ENCODE data around the gene HNRNPH1. TPM values are rescaled to one million over a fixed set of nuclear protein-coding genes. Genes with fewer than 3 reads are reported as not detected.
A peak's percentile ranks its signal among the peaks of the same experiment; 100 is the strongest.
"Not testable (repeated sequence)": the region's sequence is repeated elsewhere in the genome, so short reads cannot be mapped to it uniquely, and the experiment has no call there.

The HNRNPH1 gene
- total RNA-seq, 4 donors from 2014 or later = 358 to 910 (median 594) TPM

- in situ Hi-C loops (cut with MboI; ENCODE audit: low pct_ligation_motif_present in 1 of 4, low pct_unique_long_range_greater_than_20kb in 1 of 4, low sequenced_read_pairs in 3 of 4); H3K4me1 ChIP-seq; H3K36me3 ChIP-seq; H3K9me3 ChIP-seq; DNase-seq; H3K27me3 ChIP-seq; H3K4me3 ChIP-seq; H3K27ac ChIP-seq; intact Hi-C loops (cut with DNase I; ENCODE audit: low total_unique reads): not testable (repeated sequence)
- WGBS, 2 donors (ENCODE audit: low coverage in 1 of 2) = 84% methylated on average over 10 of the region's 10 CpGs; no CpG with 5 or more reads in 1 of the 2 donors
Observed at GRCh38 chr5:179649166-179649703, 25.8 kb upstream of the HNRNPH1 start.

GRCh38 chr5:179648410-179648809 is 24.9 kb upstream of the HNRNPH1 start:
- intact Hi-C loops (cut with DNase I; ENCODE audit: low total_unique reads) = no loop called here
- Histone ChIP-seq H3K27me3 (no peaks in the 10 kb centered on the region), H3K9me3 (no peaks in the 10 kb centered on the region)

DNA sequence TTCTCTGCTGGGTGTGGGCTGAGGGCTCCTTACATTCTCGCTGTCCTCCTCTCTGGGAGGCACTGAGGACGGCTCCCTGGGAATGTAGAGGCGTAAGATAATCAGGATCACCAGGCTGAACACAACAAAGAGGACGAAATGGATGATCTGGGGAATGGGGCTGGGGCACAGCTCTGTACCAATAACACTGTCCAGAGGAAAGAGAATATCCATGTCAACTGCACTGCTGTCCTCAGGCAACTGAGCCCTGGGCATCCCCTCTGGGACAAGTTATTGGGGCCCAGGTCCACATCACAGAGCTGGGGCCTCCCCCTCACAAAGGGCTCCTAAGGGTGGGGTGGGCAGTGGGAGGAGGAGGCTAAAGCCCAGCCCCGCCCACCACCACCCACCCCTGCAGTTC is 21.3 kb upstream of the HNRNPH1 start:
- in situ Hi-C loops (cut with MboI; ENCODE audit: low pct_ligation_motif_present in 1 of 4, low pct_unique_long_range_greater_than_20kb in 1 of 4, low sequenced_read_pairs in 3 of 4); H3K36me3 ChIP-seq; intact Hi-C loops (cut with DNase I; ENCODE audit: low total_unique reads); DNase-seq; H3K27ac ChIP-seq; H3K9me3 ChIP-seq; H3K4me1 ChIP-seq; H3K4me3 ChIP-seq; H3K27me3 ChIP-seq: not testable (repeated sequence)
- WGBS, 2 donors (ENCODE audit: low coverage in 1 of 2) = 93 to 96% methylated on average over 3 to 5 of the region's 5 CpGs

More at GRCh38 chr5:179648410-179648809, 24.9 kb upstream of the HNRNPH1 start:
- Histone ChIP-seq H3K36me3 (no peaks in the 10 kb centered on the region), H3K27ac (no peak overlapping the region), H3K4me3 (no peak overlapping the region), H3K4me1 (no peaks in the 10 kb centered on the region)
- WGBS, 2 donors (ENCODE audit: low coverage in 1 of 2) = 71% methylated on average over 9 of the region's 9 CpGs; no CpG with 5 or more reads in 1 of the 2 donors
- in situ Hi-C loops (cut with MboI; ENCODE audit: low pct_ligation_motif_present in 1 of 4, low pct_unique_long_range_greater_than_20kb in 1 of 4, low sequenced_read_pairs in 3 of 4) = no loop called here
- no peak for DNase-seq
- no peak for TF ChIP-seq EP300 (IDR thresholded peaks at IDR 0.05; ENCODE audit: low read depth)
- no peak for TF ChIP-seq CTCF (IDR thresholded peaks at IDR 0.05)

DNA sequence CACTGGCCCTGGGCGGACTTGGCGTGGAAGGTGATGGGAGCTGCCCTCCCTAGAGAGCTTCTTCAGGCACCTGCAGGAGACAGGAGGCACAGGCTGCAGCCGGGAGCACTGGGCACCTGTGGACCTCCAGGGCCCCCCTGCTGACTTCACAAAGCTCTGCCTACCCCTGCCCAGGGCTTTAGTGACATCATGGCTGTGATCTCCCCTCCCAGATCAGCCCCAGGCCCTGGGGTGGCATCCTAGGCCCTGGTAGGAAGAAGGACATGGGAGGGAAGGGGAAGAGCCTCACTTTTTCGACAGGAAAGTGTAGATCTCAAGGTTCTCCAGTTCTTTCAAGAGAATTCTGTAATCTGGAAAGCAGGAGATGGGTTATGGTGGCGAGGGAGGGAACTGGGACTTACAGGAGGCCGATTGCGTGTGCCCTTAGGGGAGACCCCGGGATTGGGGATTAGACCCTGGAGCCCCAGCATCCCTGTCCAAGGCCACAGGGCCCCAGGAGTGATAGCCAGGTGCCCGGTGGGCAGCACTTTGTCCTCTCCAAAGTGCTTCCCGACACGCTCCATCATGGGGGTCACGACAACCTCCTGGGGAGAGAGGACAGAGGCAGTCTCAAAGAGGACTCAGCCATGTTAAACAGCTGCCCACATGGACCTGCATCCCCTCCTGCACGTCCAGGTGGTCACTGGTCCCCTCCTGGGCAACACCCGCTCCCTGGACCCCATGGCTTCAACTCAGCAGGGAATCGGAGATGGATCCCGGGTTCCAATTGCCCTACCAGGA is 19.9 kb upstream of the HNRNPH1 start:
- intact Hi-C loops (cut with DNase I; ENCODE audit: low total_unique reads); H3K4me1 ChIP-seq; H3K27ac ChIP-seq; H3K36me3 ChIP-seq; H3K27me3 ChIP-seq; H3K9me3 ChIP-seq; H3K4me3 ChIP-seq; DNase-seq; in situ Hi-C loops (cut with MboI; ENCODE audit: low pct_ligation_motif_present in 1 of 4, low pct_unique_long_range_greater_than_20kb in 1 of 4, low sequenced_read_pairs in 3 of 4): not testable (repeated sequence)
- WGBS, 2 donors (ENCODE audit: low coverage in 1 of 2) = 82% methylated on average over 16 of the region's 16 CpGs; no CpG with 5 or more reads in 1 of the 2 donors

DNA sequence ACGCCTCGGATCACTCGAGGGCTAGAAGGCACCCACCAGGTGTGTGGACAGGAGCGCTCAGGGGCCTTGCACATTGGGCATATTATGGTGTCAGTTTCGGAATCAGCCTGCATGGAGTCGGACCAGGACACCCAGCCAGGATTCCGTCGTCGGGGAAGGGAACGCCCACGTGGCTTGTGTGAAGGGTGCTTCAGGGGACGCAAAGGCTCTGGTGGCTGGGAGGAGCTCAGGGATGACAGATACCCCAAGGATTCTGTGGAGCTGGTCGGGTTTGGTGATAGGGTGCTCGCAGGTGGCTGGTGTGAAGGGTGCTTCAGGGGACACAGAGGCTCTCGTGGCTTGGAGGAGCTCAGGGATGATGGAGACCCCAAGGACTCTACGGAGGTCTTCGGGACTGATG is 19.2 kb upstream of the HNRNPH1 start:
- H3K27me3 ChIP-seq; H3K36me3 ChIP-seq; intact Hi-C loops (cut with DNase I; ENCODE audit: low total_unique reads); H3K4me1 ChIP-seq; H3K27ac ChIP-seq; in situ Hi-C loops (cut with MboI; ENCODE audit: low pct_ligation_motif_present in 1 of 4, low pct_unique_long_range_greater_than_20kb in 1 of 4, low sequenced_read_pairs in 3 of 4); H3K9me3 ChIP-seq; H3K4me3 ChIP-seq; DNase-seq: not testable (repeated sequence)
- 78 to 89% methylated on average over 4 to 15 of the region's 17 CpGs for WGBS, 2 donors (ENCODE audit: low coverage in 1 of 2)

GRCh38 chr5:179641745-179642144 is 18.3 kb upstream of the HNRNPH1 start:
- DNase-seq; in situ Hi-C loops (cut with MboI; ENCODE audit: low pct_ligation_motif_present in 1 of 4, low pct_unique_long_range_greater_than_20kb in 1 of 4, low sequenced_read_pairs in 3 of 4); H3K9me3 ChIP-seq; H3K4me3 ChIP-seq; H3K27me3 ChIP-seq; H3K36me3 ChIP-seq; H3K4me1 ChIP-seq; H3K27ac ChIP-seq; intact Hi-C loops (cut with DNase I; ENCODE audit: low total_unique reads): not testable (repeated sequence)
- no CpG with 5 or more reads among the region's 4 CpGs for WGBS, 2 donors (ENCODE audit: low coverage in 1 of 2)

GRCh38 chr5:179639296-179639695 is 15.8 kb upstream of the HNRNPH1 start:
- H3K9me3 ChIP-seq; H3K27ac ChIP-seq; H3K4me1 ChIP-seq; H3K36me3 ChIP-seq; in situ Hi-C loops (cut with MboI; ENCODE audit: low pct_ligation_motif_present in 1 of 4, low pct_unique_long_range_greater_than_20kb in 1 of 4, low sequenced_read_pairs in 3 of 4); intact Hi-C loops (cut with DNase I; ENCODE audit: low total_unique reads); H3K27me3 ChIP-seq; DNase-seq; H3K4me3 ChIP-seq: not testable (repeated sequence)
- WGBS, 2 donors (ENCODE audit: low coverage in 1 of 2) = 89 to 95% methylated on average over 8 to 11 of the region's 11 CpGs

DNA sequence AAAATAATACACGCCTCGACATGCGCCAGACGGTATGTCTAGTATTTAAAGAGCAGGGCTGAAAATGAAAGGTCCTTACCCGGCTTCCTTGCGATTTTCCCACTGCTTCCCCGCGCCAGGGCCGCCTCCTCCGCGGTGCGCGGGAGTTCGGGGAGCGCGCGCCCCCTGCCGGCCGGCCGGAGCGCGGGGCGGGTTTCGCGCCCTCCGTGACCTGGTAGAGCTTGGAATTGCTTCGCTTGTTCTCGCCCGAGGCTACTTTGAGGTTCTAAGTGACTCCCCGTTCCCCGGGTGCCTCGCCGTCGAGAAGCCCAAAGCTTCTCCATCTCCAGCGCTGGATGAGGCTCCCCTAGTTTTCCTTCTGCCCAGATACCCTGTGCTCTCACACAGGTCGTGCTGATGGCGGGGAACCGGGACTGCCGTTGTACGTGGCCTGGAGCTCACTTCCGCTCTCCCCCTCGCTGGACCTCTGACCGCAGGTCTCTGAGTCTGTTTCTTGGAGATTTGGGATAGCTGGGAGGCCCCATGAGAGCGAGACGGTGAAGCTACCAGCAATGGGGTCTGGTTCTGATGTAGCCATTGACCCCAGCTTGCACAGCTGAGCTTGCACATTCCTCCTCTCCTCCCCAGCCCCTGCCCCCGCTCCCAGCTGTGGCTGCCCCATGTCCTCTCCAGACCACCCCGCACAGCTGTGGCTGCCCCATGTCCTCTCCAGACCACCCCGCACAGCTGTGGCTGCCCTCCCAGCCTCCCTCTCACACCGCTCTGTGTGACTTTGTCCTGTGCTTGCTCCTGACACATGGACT is 11.1 kb upstream of the HNRNPH1 start:
- H3K27ac ChIP-seq; intact Hi-C loops (cut with DNase I; ENCODE audit: low total_unique reads): not testable (repeated sequence)
- H3K4me3 ChIP-seq = peak overlapping the region in 1 of 4 donors; percentile 41

GRCh38 chr5:179633501-179634369 is 10.3 kb upstream of the HNRNPH1 start:
- H3K27me3 ChIP-seq; intact Hi-C loops (cut with DNase I; ENCODE audit: low total_unique reads); H3K9me3 ChIP-seq; DNase-seq; H3K36me3 ChIP-seq; in situ Hi-C loops (cut with MboI; ENCODE audit: low pct_ligation_motif_present in 1 of 4, low pct_unique_long_range_greater_than_20kb in 1 of 4, low sequenced_read_pairs in 3 of 4); H3K4me1 ChIP-seq: not testable (repeated sequence)
- Histone ChIP-seq H3K27ac (peak overlapping the region; percentile 60 to 72 (median 66)), H3K4me3 (peak overlapping the region in 3 of 4 donors; percentile 32 to 53 (median 37))
- WGBS, 2 donors (ENCODE audit: low coverage in 1 of 2) = 38 to 67% methylated on average over 1 to 22 of the region's 38 CpGs

More for the DNA sequence above, 11.1 kb upstream of the HNRNPH1 start:
- H3K4me1 ChIP-seq; H3K27me3 ChIP-seq; H3K9me3 ChIP-seq; H3K36me3 ChIP-seq; in situ Hi-C loops (cut with MboI; ENCODE audit: low pct_ligation_motif_present in 1 of 4, low pct_unique_long_range_greater_than_20kb in 1 of 4, low sequenced_read_pairs in 3 of 4); DNase-seq: not testable (repeated sequence)
- WGBS, 2 donors (ENCODE audit: low coverage in 1 of 2) = no CpG with 5 or more reads among the region's 49 CpGs
